Hepatic stellate cell (primary cell): ENCODE results near the gene MAFB.

Source experiments
- DNase-seq: peaks from one replicate; pipeline ENCODE4 v3.0.0; 2011; ENCODE audit warnings: low spot score

MAFB gene

GRCh38 chr20:40655451-40655850, 33.6 kb downstream of the MAFB start:
- DNase-seq = no peak

GRCh38 chr20:40654876-40655275, 34.2 kb downstream of the MAFB start:
- DNase-seq = no peak

GRCh38 chr20:40652441-40652987, 36.5 kb downstream of the MAFB start:
- no peak for DNase-seq

- no peak for DNase-seq
Measured at GRCh38 chr20:40651151-40651550, 37.9 kb downstream of the MAFB start.

- no peak for DNase-seq
Measured at GRCh38 chr20:40650707-40651106, 38.3 kb downstream of the MAFB start.

- no peak for DNase-seq
Measured at GRCh38 chr20:40648210-40649072, 40.6 kb downstream of the MAFB start.

- DNase-seq = no peak
Measured at GRCh38 chr20:40646813-40647212, 42.2 kb downstream of the MAFB start.

- no peak for DNase-seq
Measured at GRCh38 chr20:40646361-40646760, 42.7 kb downstream of the MAFB start.

- DNase-seq = no peak
Measured at GRCh38 chr20:40644863-40645262, 44.2 kb downstream of the MAFB start.

- DNase-seq = no peak
Measured at GRCh38 chr20:40643891-40644290, 45.1 kb downstream of the MAFB start.

GRCh38 chr20:40641809-40642208, 47.2 kb downstream of the MAFB start:
- DNase-seq = no peak

- no peak for DNase-seq
Measured at GRCh38 chr20:40641202-40641601, 47.8 kb downstream of the MAFB start.

- no peak for DNase-seq
Measured at GRCh38 chr20:40640667-40641066, 48.4 kb downstream of the MAFB start.

GRCh38 chr20:40639676-40640355, 49.2 kb downstream of the MAFB start:
- no peak for DNase-seq

- DNase-seq = no peak
Measured at GRCh38 chr20:40639132-40639531, 49.9 kb downstream of the MAFB start.

GRCh38 chr20:40638414-40638813, 50.6 kb downstream of the MAFB start:
- no peak for DNase-seq

- no peak for DNase-seq
Measured at GRCh38 chr20:40637176-40637575, 51.9 kb downstream of the MAFB start.

- no peak for DNase-seq
Measured at GRCh38 chr20:40636486-40636885, 52.5 kb downstream of the MAFB start.

- no peak for DNase-seq
Measured at GRCh38 chr20:40635971-40636370, 53.1 kb downstream of the MAFB start.
